Epithelial cell of proximal tubule (primary cell): Measurements from ENCODE around the gene NAA80. TPM values are rescaled to one million over a fixed set of nuclear protein-coding genes. Genes with fewer than 3 reads are reported as not detected.

Experiments
- DNase-seq: peaks from one replicate; pipeline ENCODE4 v3.0.0-alpha.2; 2011; ENCODE audit warnings: low read depth
- H3K4me3 ChIP-seq: 2 replicates; pipeline ENCODE4 v1.5.1; 2011; ENCODE audit warnings: low read depth, mild to moderate bottlenecking, low read length
- CTCF ChIP-seq: conservative IDR thresholded peaks from 2 replicates; pipeline ENCODE4 v1.5.1; 2012; ENCODE audit warnings: low read depth, mild to moderate bottlenecking, low read length
- total RNA-seq: library from RNA; depleted of rRNA; stranded (reverse); fragments of >200 nt; gene quantifications from 2 replicates; pipeline ENCODE4 v1.2.3, GENCODE V29; 2015

NAA80 gene
- total RNA-seq, 1 donor from 2014 or later = 19.4 TPM

- no peak for DNase-seq
- no peak for TF ChIP-seq CTCF
- H3K4me3 ChIP-seq = no peak overlapping the region
Measured at GRCh38 chr3:50323092-50323600, 23.9 kb upstream of the NAA80 start.

GRCh38 chr3:50322386-50323091 lies 23.3 kb upstream of the NAA80 start, which contains the start of gene HYAL2:
TSS of gene HYAL2 (minus strand) at chr3:50322745. CDS start at chr3:50320489, 2,256 bp downstream.
- no peak for DNase-seq
- no peak for TF ChIP-seq CTCF
- H3K4me3 ChIP-seq = peak within 1 kb of the TSS; percentile 89

GRCh38 chr3:50322115-50322385 lies 22.8 kb upstream of the NAA80 start:
- no peak for TF ChIP-seq CTCF
- no peak for DNase-seq
- peak overlapping the region; percentile 89 for H3K4me3 ChIP-seq

GRCh38 chr3:50321336-50322114 lies 22.3 kb upstream of the NAA80 start:
- peak overlapping the region; percentile 89 for H3K4me3 ChIP-seq
- no peak for DNase-seq
- TF ChIP-seq CTCF = peak; percentile 57

- peak overlapping the region; percentile 89 for H3K4me3 ChIP-seq
- no peak for TF ChIP-seq CTCF
- no peak for DNase-seq
Measured at GRCh38 chr3:50320853-50321335, 21.7 kb upstream of the NAA80 start.

GRCh38 chr3:50319894-50320625 lies 20.9 kb upstream of the NAA80 start:
- peak overlapping the region; percentile 89 for H3K4me3 ChIP-seq
- TF ChIP-seq CTCF = no peak
- no peak for DNase-seq
